Measurements from ENCODE around the gene ADCY1. TPM values are rescaled to one million over a fixed set of nuclear protein-coding genes. Genes with fewer than 3 reads are reported as not detected.

Gene ADCY1
- total RNA-seq, 1 experiment from 2014 or later: not detected

GRCh38 chr7:45597286-45597984, 23.3 kb downstream of the ADCY1 start:
- no peaks in the 10 kb centered on the region for H3F3A ChIP-seq (ENCODE audit: insufficient read depth, low read depth)
- no peak overlapping the region for H2AFZ ChIP-seq
- H3K27me3 ChIP-seq (ENCODE audit: insufficient read depth, low read depth): peaks cover 99% of the 10 kb centered on the region
- H3K9me3 ChIP-seq (ENCODE audit: insufficient read depth, low read depth): no peaks in the 10 kb centered on the region
- H3K9me2 ChIP-seq (ENCODE audit: insufficient read depth): no peaks in the 10 kb centered on the region
- no peak overlapping the region for H3K4me3 ChIP-seq
- intact Hi-C loops (cut with micrococcal nuclease; ENCODE audit: unreplicated experiment): no loop called here
- TF ChIP-seq EZH2 (IDR thresholded peaks at IDR 0.05; ENCODE audit: low read depth): no peak
- TF ChIP-seq CTCF (conservative IDR thresholded peaks at IDR 0.05): no peak
- POLR2A ChIA-PET (ENCODE audit: unreplicated experiment): no interaction called here
- no peaks in the 10 kb centered on the region for H3K36me3 ChIP-seq (ENCODE audit: low read depth)
- no peaks in the 10 kb centered on the region for H3K79me2 ChIP-seq (ENCODE audit: low read depth)
- H3K27ac ChIP-seq: no peak overlapping the region
- H3K4me2 ChIP-seq: no peak overlapping the region
- no TSS peak for BruUV-seq (replicated peaks)
- H3K4me1 ChIP-seq (replicated peaks; ENCODE audit: insufficient read depth): no peaks in the 10 kb centered on the region
- CTCF ChIA-PET: no interaction called here
- 0 out of 2 replicates have a peak, but pooled peaks cover 3% of the 10 kb centered on the region for H4K20me1 ChIP-seq (ENCODE audit: insufficient read depth)
- no peak for DNase-seq

- intact Hi-C loops (cut with micrococcal nuclease; ENCODE audit: unreplicated experiment): no loop called here
- Histone ChIP-seq H3K27ac (no peak overlapping the region), H3K4me3 (no peak overlapping the region), H3K9me3 (ENCODE audit: insufficient read depth, low read depth) (no peaks in the 10 kb centered on the region), H2AFZ (no peak overlapping the region), H3K36me3 (ENCODE audit: low read depth) (no peaks in the 10 kb centered on the region), H3K4me1 (replicated peaks; ENCODE audit: insufficient read depth) (no peaks in the 10 kb centered on the region), H3K4me2 (no peak overlapping the region), H3F3A (ENCODE audit: insufficient read depth, low read depth) (no peaks in the 10 kb centered on the region), H3K9me2 (ENCODE audit: insufficient read depth) (no peaks in the 10 kb centered on the region), H3K79me2 (ENCODE audit: low read depth) (no peaks in the 10 kb centered on the region), H3K27me3 (ENCODE audit: insufficient read depth, low read depth) (peaks cover 88% of the 10 kb centered on the region), H4K20me1 (ENCODE audit: insufficient read depth) (0 out of 2 replicates have a peak, but pooled peaks cover 3% of the 10 kb centered on the region)
- TF ChIP-seq CTCF (conservative IDR thresholded peaks at IDR 0.05) (no peak), EZH2 (IDR thresholded peaks at IDR 0.05; ENCODE audit: low read depth) (no peak)
- BruUV-seq (replicated peaks): no TSS peak
- ChIA-PET POLR2A (ENCODE audit: unreplicated experiment) (no interaction called here), CTCF (no interaction called here)
- DNase-seq: no peak
These were observed 24.8 kb downstream of the ADCY1 start for GRCh38 chr7:45598886-45599520.

- POLR2A ChIA-PET (ENCODE audit: unreplicated experiment): no interaction called here
- no peaks in the 10 kb centered on the region for H3F3A ChIP-seq (ENCODE audit: insufficient read depth, low read depth)
- no peaks in the 10 kb centered on the region for H3K4me1 ChIP-seq (replicated peaks; ENCODE audit: insufficient read depth)
- intact Hi-C loops (cut with micrococcal nuclease; ENCODE audit: unreplicated experiment): no loop called here
- H4K20me1 ChIP-seq (ENCODE audit: insufficient read depth): no peaks in the 10 kb centered on the region
- no peak overlapping the region for H3K4me2 ChIP-seq
- no peak for DNase-seq
- no peak overlapping the region for H3K4me3 ChIP-seq
- no TSS peak for BruUV-seq (replicated peaks)
- no peak overlapping the region for H3K27ac ChIP-seq
- H3K79me2 ChIP-seq (ENCODE audit: low read depth): no peaks in the 10 kb centered on the region
- H3K9me3 ChIP-seq (ENCODE audit: insufficient read depth, low read depth): no peaks in the 10 kb centered on the region; the same call in 1 of the 2 replicates
- TF ChIP-seq CTCF (conservative IDR thresholded peaks at IDR 0.05): no peak
- no peak for TF ChIP-seq EZH2 (IDR thresholded peaks at IDR 0.05; ENCODE audit: low read depth)
- H3K36me3 ChIP-seq (ENCODE audit: low read depth): no peaks in the 10 kb centered on the region
- CTCF ChIA-PET: no interaction called here
- peaks cover 77% of the 10 kb centered on the region for H3K27me3 ChIP-seq (ENCODE audit: insufficient read depth, low read depth)
- no peak overlapping the region for H2AFZ ChIP-seq
- no peaks in the 10 kb centered on the region for H3K9me2 ChIP-seq (ENCODE audit: insufficient read depth)
These were observed 25.9 kb downstream of the ADCY1 start for GRCh38 chr7:45599851-45600706.
